Fibroblast of villous mesenchyme (primary cell): Measurements from ENCODE around the gene TUB. TPM values are rescaled to one million over a fixed set of nuclear protein-coding genes. Genes with fewer than 3 reads are reported as not detected.

Experiments used
- DNase-seq: peaks from one replicate; pipeline ENCODE4 v3.0.0-alpha.2; 2010; ENCODE audit warnings: low read depth
- H3K4me3 ChIP-seq: 2 replicates; pipeline ENCODE4 v1.5.1; 2011; ENCODE audit warnings: low read depth, mild to moderate bottlenecking, low read length
- CTCF ChIP-seq: IDR thresholded peaks from 2 replicates; pipeline ENCODE4 v1.5.1; 2012; ENCODE audit warnings: low read depth, mild to moderate bottlenecking, low read length; ENCODE audit not compliant: insufficient read depth
- total RNA-seq: library from RNA; depleted of rRNA; stranded (reverse); fragments of >200 nt; gene quantifications from 2 replicates; pipeline ENCODE4 v1.2.3, GENCODE V29; 2012

The TUB gene
- total RNA-seq, 1 donor = 5.2 TPM

- no peak for DNase-seq
- H3K4me3 ChIP-seq = no peak overlapping the region
- TF ChIP-seq CTCF = no peak
Observed at GRCh38 chr11:8058216-8058615, 22.8 kb upstream of the TUB start.

- TF ChIP-seq CTCF = no peak
Observed at GRCh38 chr11:8059030-8059429, 22.0 kb upstream of the TUB start.

GRCh38 chr11:8059571-8060011 lies 21.4 kb upstream of the TUB start:
- DNase-seq = peak; percentile 18

More at GRCh38 chr11:8059030-8059429, 22.0 kb upstream of the TUB start:
- H3K4me3 ChIP-seq = no peak overlapping the region
- DNase-seq = no peak

GRCh38 chr11:8060146-8060719 lies 20.8 kb upstream of the TUB start:
- DNase-seq = no peak
- no peak overlapping the region for H3K4me3 ChIP-seq
- no peak for TF ChIP-seq CTCF

More at GRCh38 chr11:8059571-8060011, 21.4 kb upstream of the TUB start:
- no peak for TF ChIP-seq CTCF
- no peak overlapping the region for H3K4me3 ChIP-seq

- DNase-seq = peak; percentile 22
- no peak for TF ChIP-seq CTCF
- no peak overlapping the region for H3K4me3 ChIP-seq
Observed at GRCh38 chr11:8060801-8061554, 20.0 kb upstream of the TUB start.

GRCh38 chr11:8061555-8062428 lies 19.2 kb upstream of the TUB start:
- no peak overlapping the region for H3K4me3 ChIP-seq
- DNase-seq = no peak
- no peak for TF ChIP-seq CTCF
